Dendritic cell treated with granulocyte-macrophage colony-stimulating factor and Interleukin-4, amounts not matched to agents 40 ng/mL and 50 ng/mL, for 4 days (primary cell): ENCODE measurements around the gene OSBPL6.

Source experiments
- H3K27ac Mint-ChIP-seq: one replicate; pipeline ENCODE4 v1.8.0; 2022; ENCODE audit warnings: mild to moderate bottlenecking, mixed read lengths
- H3K27me3 Mint-ChIP-seq: one replicate; pipeline ENCODE4 v1.8.0; 2022; ENCODE audit warnings: mild to moderate bottlenecking, mixed read lengths
- H3K36me3 Mint-ChIP-seq: one replicate; pipeline ENCODE4 v1.8.0; 2022; ENCODE audit warnings: low read depth, mixed read lengths
- H3K4me1 Mint-ChIP-seq: one replicate; pipeline ENCODE4 v1.8.0; 2022; ENCODE audit warnings: low read depth, mixed read lengths
- H3K4me3 Mint-ChIP-seq: one replicate; pipeline ENCODE4 v1.8.0; 2022; ENCODE audit warnings: mild to moderate bottlenecking, moderate library complexity, mixed read lengths
- H3K9me3 Mint-ChIP-seq: one replicate; pipeline ENCODE4 v1.8.0; 2022; ENCODE audit warnings: mixed read lengths
- intact Hi-C: fragments of 100-400 bp; cut with micrococcal nuclease; formaldehyde crosslinking; loops from one replicate; pipeline ENCODE4 v1.15.0; 2022

OSBPL6 gene

DNA sequence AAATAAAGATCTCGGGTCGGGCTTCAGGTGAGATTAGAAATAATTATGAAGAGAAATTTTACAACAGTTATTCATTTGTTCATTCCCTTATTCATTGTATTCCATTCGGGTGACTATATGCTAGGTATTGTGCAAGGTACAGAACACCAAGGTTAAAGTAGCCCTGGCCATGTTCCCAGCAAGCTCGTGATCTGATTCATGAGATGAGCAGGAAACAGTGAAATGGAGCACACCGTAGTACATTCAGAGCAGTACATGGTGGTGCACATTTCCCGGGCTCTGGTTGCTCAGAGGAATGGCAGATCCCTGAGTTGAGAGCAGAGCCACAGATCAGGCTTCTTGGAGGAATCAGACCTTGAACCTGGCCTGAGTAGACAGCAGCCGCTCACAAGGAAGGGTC lies 168.9 kb downstream of the OSBPL6 start:
- Mint-ChIP-seq H3K4me1 (no peaks in the 10 kb centered on the region), H3K27me3 (no peaks in the 10 kb centered on the region), H3K9me3 (no peaks in the 10 kb centered on the region), H3K4me3 (no peak overlapping the region), H3K27ac (no peak overlapping the region), H3K36me3 (no peaks in the 10 kb centered on the region)
- intact Hi-C loops: no loop called here

DNA sequence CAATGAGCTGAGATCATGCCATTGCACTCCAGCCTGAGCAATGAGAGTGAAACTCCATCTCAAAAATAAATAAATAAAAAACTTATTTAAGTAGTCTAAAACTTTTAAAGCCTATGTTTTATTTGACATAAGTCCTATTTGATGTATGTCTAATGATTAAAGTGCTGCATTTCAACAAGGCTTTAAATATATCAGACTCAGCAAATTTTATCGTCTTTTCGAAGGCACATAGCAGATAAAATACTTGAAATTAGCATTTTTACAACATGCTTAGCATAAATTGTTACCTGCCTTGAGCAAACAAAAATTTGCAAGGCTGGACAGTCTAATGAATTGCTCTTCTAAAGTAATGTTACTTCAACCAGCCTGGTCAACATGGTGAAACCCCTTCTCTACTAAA lies 170.8 kb downstream of the OSBPL6 start:
- intact Hi-C loops: no loop called here
- Mint-ChIP-seq H3K4me3 (no peak overlapping the region), H3K27me3 (no peaks in the 10 kb centered on the region), H3K27ac (no peak overlapping the region), H3K9me3 (no peaks in the 10 kb centered on the region), H3K36me3 (no peaks in the 10 kb centered on the region), H3K4me1 (no peaks in the 10 kb centered on the region)

DNA sequence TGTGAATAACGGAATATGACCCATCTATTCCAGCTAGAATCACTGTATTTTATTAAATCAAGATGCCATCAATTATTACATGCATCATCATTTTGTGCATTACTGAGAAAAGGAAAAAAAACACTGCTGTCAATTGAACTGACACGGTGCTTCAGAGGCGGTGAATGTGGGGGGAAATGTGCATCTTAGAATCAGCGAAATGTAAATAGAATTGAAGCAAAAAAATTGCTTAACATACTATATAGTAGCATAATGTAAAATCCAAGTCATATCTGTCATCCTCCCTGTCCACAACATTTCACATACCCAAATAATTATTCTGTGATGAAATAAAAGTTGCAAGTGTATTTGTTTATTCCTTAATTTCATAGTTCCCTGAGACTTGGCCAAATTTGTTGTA lies 172.1 kb downstream of the OSBPL6 start:
- H3K36me3 Mint-ChIP-seq: no peaks in the 10 kb centered on the region
- H3K9me3 Mint-ChIP-seq: no peaks in the 10 kb centered on the region
- no peak overlapping the region for H3K27ac Mint-ChIP-seq
- intact Hi-C loops: no loop called here
- no peaks in the 10 kb centered on the region for H3K27me3 Mint-ChIP-seq
- no peak overlapping the region for H3K4me3 Mint-ChIP-seq
- H3K4me1 Mint-ChIP-seq: no peaks in the 10 kb centered on the region

DNA sequence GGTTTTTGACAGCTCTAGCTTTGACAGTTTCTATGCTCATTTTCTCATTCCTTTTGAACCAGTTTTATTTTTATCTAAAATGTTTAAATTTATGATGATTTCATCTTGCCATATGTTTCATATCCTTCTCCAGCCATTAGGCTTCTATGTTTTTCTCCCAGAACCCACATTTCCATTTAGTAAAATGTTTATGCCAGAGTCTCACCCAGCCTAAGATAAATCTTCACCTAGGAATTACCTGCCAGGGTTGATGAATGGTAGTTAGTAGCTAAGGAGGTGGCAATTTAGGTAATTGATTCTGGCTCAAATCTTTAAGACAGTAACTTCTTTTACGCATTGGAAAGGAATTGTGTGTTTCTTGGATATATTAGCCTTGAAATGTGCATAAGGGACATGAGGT lies 173.0 kb downstream of the OSBPL6 start:
- no peaks in the 10 kb centered on the region for H3K36me3 Mint-ChIP-seq
- no peak overlapping the region for H3K4me3 Mint-ChIP-seq
- H3K27ac Mint-ChIP-seq: no peak overlapping the region
- intact Hi-C loops: no loop called here
- H3K27me3 Mint-ChIP-seq: no peaks in the 10 kb centered on the region
- no peaks in the 10 kb centered on the region for H3K4me1 Mint-ChIP-seq
- no peaks in the 10 kb centered on the region for H3K9me3 Mint-ChIP-seq

DNA sequence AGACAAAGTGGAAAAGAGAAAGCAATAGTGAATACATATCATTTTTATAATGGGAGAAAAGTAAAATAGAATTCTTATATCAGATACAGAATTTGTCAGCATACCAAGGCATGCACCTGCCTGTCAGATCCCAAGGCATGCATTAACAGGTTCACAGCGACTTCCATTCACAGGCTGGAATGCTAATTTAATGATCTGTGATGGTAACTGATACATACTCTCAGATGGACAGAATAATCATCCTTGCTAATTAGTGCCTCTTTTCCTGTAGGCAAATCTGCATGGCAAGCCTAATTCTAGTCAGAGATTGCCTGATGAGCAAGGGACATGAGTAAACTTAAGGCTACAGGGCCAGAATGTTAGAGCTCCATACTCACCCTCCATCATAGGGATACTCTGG lies 180.6 kb downstream of the OSBPL6 start:
- no peak overlapping the region for H3K27ac Mint-ChIP-seq
- no peaks in the 10 kb centered on the region for H3K9me3 Mint-ChIP-seq
- no peak overlapping the region for H3K4me3 Mint-ChIP-seq
- no peaks in the 10 kb centered on the region for H3K36me3 Mint-ChIP-seq
- intact Hi-C loops: no loop called here
- no peaks in the 10 kb centered on the region for H3K4me1 Mint-ChIP-seq
- no peaks in the 10 kb centered on the region for H3K27me3 Mint-ChIP-seq

DNA sequence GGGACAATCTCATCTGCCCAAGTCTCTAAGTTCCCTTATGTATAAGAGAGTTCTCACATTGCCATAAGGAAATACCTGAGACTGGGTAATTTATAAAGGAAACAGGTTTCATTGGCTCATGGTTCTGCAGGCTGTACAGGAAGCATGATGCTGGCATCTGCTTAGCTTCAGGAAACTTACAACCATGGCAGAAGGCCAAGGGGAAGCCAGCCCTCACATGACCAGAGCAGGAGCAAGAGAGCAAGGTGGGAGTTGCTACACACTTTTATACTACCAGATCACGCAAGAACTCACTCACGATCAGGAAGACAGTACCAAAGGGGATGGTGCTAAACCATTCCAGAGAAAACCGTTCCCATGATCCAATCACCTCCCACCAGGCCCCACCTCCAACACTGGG lies 182.7 kb downstream of the OSBPL6 start:
- Mint-ChIP-seq H3K4me1 (no peaks in the 10 kb centered on the region), H3K27ac (no peak overlapping the region), H3K27me3 (no peaks in the 10 kb centered on the region), H3K4me3 (no peak overlapping the region), H3K36me3 (no peaks in the 10 kb centered on the region), H3K9me3 (no peaks in the 10 kb centered on the region)
- intact Hi-C loops: no loop called here

DNA sequence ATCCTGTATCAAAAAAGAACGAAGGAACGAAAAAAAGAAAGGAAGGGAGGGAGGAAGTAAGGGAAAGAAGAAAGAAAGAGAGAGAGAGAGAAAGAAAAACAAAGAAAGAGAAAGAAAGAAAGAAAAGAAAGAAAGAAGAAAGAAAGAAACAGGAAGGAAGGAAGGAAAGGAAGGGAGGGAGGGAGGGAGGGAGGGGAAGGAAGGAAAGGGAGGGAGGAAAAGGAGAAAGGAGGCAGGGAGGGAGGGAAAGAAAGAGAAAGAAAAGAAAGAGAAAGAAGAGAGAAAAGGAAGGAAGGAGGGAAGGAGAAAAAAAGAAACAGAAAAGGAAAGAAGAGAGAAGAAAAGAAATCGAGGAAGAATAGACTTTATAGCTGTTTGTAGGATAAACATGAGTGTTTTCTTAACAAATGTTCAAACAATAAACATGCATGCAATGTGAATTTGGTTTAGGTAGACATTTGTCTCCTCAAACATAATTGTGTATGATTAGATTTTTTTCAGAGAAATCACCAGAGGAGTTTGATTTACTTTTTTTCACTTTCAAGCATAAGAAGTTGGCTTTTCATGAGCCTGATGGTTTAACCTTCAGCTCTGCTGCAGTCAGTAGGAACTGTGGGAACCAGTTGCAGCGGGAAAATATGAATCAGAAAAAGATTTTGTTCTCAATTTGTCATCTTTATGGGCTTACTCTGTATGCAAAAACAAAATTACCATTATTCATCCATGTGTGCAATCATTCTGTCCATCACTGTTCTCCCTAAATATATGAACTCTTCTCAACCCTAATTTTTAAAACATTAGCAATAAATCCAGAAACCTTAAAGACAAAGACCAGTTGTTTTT lies 185.1 kb downstream of the OSBPL6 start:
- Mint-ChIP-seq H3K27ac (no peak overlapping the region), H3K36me3 (no peaks in the 10 kb centered on the region), H3K4me1 (no peaks in the 10 kb centered on the region), H3K9me3 (no peaks in the 10 kb centered on the region), H3K27me3 (no peaks in the 10 kb centered on the region), H3K4me3 (no peak overlapping the region)
- intact Hi-C loops: no loop called here

DNA sequence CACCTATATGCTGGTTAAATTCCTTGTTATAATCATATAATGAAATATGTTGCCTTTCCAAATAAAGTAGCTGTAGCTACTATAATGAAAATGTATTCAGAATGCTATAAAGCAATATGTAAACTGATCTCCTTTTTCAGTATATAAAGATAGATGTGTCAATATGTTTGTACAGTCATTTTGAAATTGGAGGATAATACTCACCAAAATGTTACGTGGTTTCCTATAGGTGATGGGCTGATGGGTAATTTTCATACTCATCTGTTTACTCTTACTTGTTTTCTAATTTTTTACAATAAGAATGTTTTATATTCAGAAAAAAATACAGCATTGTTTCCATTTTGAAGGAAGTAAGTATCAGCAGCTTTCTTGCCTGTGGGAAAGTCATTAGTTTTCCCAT lies 186.5 kb downstream of the OSBPL6 start:
- H3K27ac Mint-ChIP-seq: no peak overlapping the region
- intact Hi-C loops: no loop called here
- no peaks in the 10 kb centered on the region for H3K9me3 Mint-ChIP-seq
- H3K36me3 Mint-ChIP-seq: no peaks in the 10 kb centered on the region
- no peaks in the 10 kb centered on the region for H3K27me3 Mint-ChIP-seq
- no peak overlapping the region for H3K4me3 Mint-ChIP-seq
- no peaks in the 10 kb centered on the region for H3K4me1 Mint-ChIP-seq

DNA sequence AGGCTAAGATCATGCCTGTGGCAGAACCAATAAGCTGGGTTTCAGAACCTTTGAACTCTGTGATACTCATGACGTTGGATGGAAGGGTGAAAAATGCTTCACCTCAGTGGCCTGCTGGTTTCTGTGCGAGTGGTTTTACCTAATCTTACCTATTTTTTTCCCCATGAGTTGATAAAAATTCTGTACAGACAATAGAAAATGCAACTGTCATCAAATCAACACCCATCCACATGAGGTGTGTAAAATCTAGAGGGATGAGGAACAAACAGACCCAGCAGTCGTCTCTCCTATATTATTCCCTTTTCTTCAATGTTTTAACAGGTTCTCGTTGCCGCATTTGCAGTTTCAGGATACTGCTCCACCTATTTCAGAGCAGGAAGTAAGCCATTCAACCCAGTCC lies 189.4 kb downstream of the OSBPL6 start:
- no peaks in the 10 kb centered on the region for H3K36me3 Mint-ChIP-seq
- no peaks in the 10 kb centered on the region for H3K4me1 Mint-ChIP-seq
- no peak overlapping the region for H3K4me3 Mint-ChIP-seq
- no peaks in the 10 kb centered on the region for H3K9me3 Mint-ChIP-seq
- H3K27me3 Mint-ChIP-seq: no peaks in the 10 kb centered on the region
- no peak overlapping the region for H3K27ac Mint-ChIP-seq
- intact Hi-C loops: no loop called here

DNA sequence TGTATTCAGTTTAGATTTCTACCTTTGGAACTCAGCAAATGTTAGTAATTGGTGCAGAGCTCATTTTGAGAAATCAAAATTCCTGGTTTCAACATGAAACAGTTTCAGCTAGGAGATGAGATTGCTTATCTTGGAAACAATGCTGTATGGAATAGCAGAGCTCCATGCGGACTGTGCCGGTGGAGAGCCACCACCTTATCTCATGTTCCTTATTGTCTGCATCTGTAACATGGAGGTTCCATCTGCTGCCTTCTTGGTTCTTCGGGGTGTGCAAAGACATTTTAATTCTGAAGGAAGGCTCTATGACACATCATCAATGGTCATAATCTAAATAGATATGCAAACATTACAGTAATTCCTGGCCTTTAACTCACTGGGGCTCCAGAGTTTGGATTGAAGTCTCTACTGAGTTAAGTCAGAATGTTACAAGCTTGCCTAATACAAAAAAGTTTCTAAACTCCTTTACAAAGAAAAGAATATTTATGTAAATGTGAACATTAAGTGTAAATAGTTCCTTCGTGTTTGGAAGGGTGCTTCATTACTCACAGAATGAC lies 191.4 kb downstream of the OSBPL6 start:
- no peaks in the 10 kb centered on the region for H3K27me3 Mint-ChIP-seq
- H3K4me3 Mint-ChIP-seq: no peak overlapping the region
- no peaks in the 10 kb centered on the region for H3K4me1 Mint-ChIP-seq
- no peaks in the 10 kb centered on the region for H3K36me3 Mint-ChIP-seq
- intact Hi-C loops: no loop called here
- no peaks in the 10 kb centered on the region for H3K9me3 Mint-ChIP-seq
- no peak overlapping the region for H3K27ac Mint-ChIP-seq

DNA sequence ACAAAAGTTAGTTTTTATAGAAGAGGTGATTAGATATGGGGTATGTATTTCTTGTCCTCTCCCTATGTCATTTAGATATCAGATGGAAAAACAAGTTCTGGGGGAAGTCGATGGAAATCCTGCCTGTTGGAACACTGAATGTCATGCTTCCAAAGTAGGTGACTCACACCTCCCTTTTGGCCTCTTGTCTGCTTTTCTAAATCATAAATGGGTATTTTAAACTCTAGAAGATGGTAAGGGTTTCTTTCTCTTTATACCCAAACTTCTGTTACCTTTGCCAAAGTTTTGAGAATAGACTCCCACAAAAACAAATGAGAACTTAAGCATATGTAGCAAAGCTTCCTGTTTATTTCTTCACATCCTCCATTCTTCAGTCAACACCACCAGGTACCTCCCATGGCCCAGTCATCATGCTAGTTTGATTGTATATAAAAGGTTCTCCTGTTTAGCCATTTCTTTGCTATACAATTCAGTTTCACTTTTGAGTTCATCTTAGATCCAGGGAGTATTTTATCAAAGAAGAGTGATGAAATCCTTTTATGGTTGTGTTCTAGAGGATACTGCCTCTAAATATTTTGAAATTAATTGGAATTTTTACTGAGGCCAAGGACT lies 192.8 kb downstream of the OSBPL6 start:
- no peaks in the 10 kb centered on the region for H3K27me3 Mint-ChIP-seq
- H3K27ac Mint-ChIP-seq: no peak overlapping the region
- H3K9me3 Mint-ChIP-seq: no peaks in the 10 kb centered on the region
- no peak overlapping the region for H3K4me3 Mint-ChIP-seq
- intact Hi-C loops: no loop called here
- no peaks in the 10 kb centered on the region for H3K36me3 Mint-ChIP-seq
- H3K4me1 Mint-ChIP-seq: no peaks in the 10 kb centered on the region

DNA sequence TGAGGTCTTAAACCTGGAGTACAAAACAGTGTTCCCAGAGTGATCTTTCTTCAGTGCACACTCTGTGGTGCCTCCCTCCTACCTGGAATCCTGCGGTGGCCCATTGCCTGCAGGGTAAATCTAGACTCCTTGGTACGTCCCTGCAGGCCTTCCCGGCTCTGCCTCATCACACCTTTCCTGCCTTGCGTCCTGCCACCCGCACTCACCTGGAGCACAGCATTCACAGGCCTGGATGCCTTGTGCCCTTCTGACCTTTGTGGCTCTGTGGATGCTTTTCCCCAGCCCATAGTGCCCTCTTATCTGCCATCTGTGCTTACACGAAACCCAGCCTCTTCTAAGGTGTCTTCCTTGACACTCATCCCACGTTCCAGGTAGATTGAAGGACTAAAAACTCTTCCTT lies 194.0 kb downstream of the OSBPL6 start:
- intact Hi-C loops: no loop called here
- no peaks in the 10 kb centered on the region for H3K9me3 Mint-ChIP-seq

DNA sequence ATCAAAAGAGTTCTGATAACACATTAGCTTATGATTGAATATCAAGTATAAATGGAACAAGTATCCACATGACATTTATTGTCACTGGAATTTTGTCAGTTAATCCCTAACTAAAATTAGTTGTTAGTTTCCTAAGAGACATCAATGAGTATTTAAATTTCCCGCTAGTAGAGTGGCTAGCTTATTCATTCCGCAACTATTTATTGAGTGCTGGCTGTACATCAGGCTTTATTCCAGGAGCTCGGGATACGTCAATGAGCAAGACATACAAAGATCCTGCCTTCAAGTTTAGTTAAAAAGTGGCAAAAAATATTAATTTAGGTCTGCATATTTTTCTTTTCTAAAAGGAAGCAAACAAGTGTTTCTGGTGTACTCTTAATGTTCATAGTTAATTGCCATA lies 197.4 kb downstream of the OSBPL6 start:
- no peak overlapping the region for H3K27ac Mint-ChIP-seq
- no peaks in the 10 kb centered on the region for H3K27me3 Mint-ChIP-seq
- no peaks in the 10 kb centered on the region for H3K36me3 Mint-ChIP-seq
- H3K4me1 Mint-ChIP-seq: no peaks in the 10 kb centered on the region
- intact Hi-C loops: no loop called here
- no peaks in the 10 kb centered on the region for H3K9me3 Mint-ChIP-seq
- no peak overlapping the region for H3K4me3 Mint-ChIP-seq

More for the DNA sequence above, 194.0 kb downstream of the OSBPL6 start:
- Mint-ChIP-seq H3K36me3 (no peaks in the 10 kb centered on the region), H3K27ac (no peak overlapping the region), H3K27me3 (no peaks in the 10 kb centered on the region), H3K4me1 (no peaks in the 10 kb centered on the region), H3K4me3 (no peak overlapping the region)

DNA sequence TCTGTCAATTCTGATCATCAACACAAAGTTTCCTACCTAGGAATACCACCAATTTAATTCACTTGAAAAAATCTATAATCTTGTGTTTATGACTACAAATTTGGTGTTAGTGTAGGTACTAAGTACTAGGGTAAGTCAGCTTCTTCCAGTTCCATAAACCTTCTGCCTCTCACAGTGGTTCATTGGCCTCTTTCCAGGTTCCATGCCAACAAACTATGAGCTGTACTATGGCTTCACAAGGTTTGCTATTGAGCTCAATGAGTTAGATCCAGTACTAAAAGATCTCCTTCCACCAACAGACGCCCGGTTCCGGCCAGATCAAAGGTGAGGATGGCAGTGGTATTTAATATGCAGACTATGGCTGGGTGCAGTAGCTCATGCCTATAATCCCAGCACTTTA lies 197.9 kb downstream of the OSBPL6 start:
- H3K9me3 Mint-ChIP-seq: no peaks in the 10 kb centered on the region
- no peak overlapping the region for H3K4me3 Mint-ChIP-seq
- H3K27me3 Mint-ChIP-seq: no peaks in the 10 kb centered on the region
- intact Hi-C loops: no loop called here
- H3K27ac Mint-ChIP-seq: no peak overlapping the region
- H3K36me3 Mint-ChIP-seq: no peaks in the 10 kb centered on the region
- no peaks in the 10 kb centered on the region for H3K4me1 Mint-ChIP-seq

DNA sequence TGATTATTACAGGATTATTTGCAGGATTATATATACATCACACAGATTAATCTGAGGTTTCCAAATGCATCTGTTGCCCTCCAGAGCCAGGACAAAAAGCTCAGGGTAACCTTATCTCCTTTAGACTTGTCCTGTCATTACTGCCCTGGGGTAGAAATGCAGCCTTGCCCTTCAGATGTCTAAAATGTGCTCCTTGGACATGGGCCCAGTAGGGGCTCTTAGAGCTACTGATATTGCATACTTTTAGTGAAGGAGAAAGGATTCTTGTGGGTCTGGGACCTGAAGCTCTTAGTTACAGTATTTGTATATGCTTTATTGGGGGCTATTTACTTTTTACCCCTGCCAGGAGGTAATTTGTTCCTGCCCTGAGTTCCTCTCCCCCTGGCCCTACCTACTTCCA lies 200.5 kb downstream of the OSBPL6 start:
- Mint-ChIP-seq H3K27me3 (no peaks in the 10 kb centered on the region), H3K9me3 (no peaks in the 10 kb centered on the region)
- intact Hi-C loops: no loop called here

More for the DNA sequence above, 200.5 kb downstream of the OSBPL6 start:
- Mint-ChIP-seq H3K27ac (no peak overlapping the region), H3K36me3 (no peaks in the 10 kb centered on the region), H3K4me1 (no peaks in the 10 kb centered on the region), H3K4me3 (no peak overlapping the region)
